ENCODE results near the gene SLC13A3. TPM values are rescaled to one million over a fixed set of nuclear protein-coding genes. Genes with fewer than 3 reads are reported as not detected.

The SLC13A3 gene
- total RNA-seq, 3 donors from 2014 or later (not counting 1 experiment from before 2014, with no cell fraction given) = 0.63 TPM; not detected in 1

- Mint-ChIP-seq H3K4me1 (peaks cover 0 to 6% of the 10 kb centered on the region in 2 donors), H3K27me3 (ENCODE audit: low read depth in 2 of 2) (peaks cover 0 to 4% of the 10 kb centered on the region in 2 donors), H3K9me3 (no peaks in the 10 kb centered on the region), H3K36me3 (no peaks in the 10 kb centered on the region), H3K4me3 (no peak overlapping the region), H3K27ac (no peak overlapping the region)
- no peak overlapping the region for H3K4me3 ChIP-seq (ENCODE audit: low read length)
- H3K27ac ChIP-seq (ENCODE audit: low read length) = no peak overlapping the region
- TF ChIP-seq, protein P1, sequence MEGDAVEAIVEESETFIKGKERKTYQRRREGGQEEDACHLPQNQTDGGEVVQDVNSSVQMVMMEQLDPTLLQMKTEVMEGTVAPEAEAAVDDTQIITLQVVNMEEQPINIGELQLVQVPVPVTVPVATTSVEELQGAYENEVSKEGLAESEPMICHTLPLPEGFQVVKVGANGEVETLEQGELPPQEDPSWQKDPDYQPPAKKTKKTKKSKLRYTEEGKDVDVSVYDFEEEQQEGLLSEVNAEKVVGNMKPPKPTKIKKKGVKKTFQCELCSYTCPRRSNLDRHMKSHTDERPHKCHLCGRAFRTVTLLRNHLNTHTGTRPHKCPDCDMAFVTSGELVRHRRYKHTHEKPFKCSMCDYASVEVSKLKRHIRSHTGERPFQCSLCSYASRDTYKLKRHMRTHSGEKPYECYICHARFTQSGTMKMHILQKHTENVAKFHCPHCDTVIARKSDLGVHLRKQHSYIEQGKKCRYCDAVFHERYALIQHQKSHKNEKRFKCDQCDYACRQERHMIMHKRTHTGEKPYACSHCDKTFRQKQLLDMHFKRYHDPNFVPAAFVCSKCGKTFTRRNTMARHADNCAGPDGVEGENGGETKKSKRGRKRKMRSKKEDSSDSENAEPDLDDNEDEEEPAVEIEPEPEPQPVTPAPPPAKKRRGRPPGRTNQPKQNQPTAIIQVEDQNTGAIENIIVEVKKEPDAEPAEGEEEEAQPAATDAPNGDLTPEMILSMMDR (IDR thresholded peaks at IDR 0.05) = no peak
- no peaks in the 10 kb centered on the region for H3K36me3 ChIP-seq (ENCODE audit: control insufficient read depth, insufficient read depth, low read length)
- intact Hi-C loops (cut with micrococcal nuclease) = no loop called here
- H3K9me3 ChIP-seq (ENCODE audit: control insufficient read depth, insufficient read depth, low read length) = no peaks in the 10 kb centered on the region
- no peak for DNase-seq
- H3K4me1 ChIP-seq (ENCODE audit: control insufficient read depth, insufficient read depth, low read length) = no peaks in the 10 kb centered on the region
- H3K27me3 ChIP-seq (ENCODE audit: control insufficient read depth, insufficient read depth, low read length) = no peaks in the 10 kb centered on the region
- ATAC-seq = no peak
These were observed 46.1 kb downstream of the SLC13A3 start for GRCh38 chr20:46605181-46605580.

DNA sequence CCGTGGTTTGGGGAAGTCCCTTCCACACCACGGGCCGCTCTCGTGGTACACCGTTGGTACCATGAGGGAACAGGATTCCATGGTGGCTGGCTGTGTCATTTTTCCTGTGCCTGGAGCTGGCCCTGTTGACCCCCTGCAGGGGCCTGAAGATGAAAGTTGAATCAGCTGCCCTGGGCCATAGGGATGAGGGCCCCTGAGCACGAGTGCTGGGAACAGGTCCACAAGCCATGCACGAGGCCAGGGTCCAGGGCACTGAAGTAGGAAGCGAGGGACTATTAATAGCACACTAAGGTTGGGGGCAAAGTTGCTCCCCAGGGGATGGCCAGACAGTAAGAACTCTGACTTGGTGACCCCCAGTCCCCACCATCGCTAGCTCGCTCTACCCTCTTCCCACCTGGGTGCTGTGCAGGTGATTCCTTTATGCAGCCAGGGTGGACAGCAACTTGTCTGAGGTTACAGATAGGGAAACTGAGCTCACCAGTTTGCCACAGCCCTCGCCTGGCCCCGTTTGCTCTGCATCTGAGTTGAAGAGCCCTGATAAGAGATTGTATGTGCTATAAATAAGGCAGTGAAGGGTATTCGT is 46.6 kb downstream of the SLC13A3 start:
- H3K27ac Mint-ChIP-seq = no peak overlapping the region
- H3K27me3 Mint-ChIP-seq (ENCODE audit: low read depth in 2 of 2) = peaks cover 0 to 4% of the 10 kb centered on the region in 2 donors
- H3K4me3 Mint-ChIP-seq = no peak overlapping the region
- H3K4me3 ChIP-seq (ENCODE audit: low read length) = no peak overlapping the region
- peaks cover 0 to 6% of the 10 kb centered on the region in 2 donors for H3K4me1 Mint-ChIP-seq
- TF ChIP-seq, protein P1 (IDR thresholded peaks at IDR 0.05) = no peak
- H3K9me3 Mint-ChIP-seq = no peaks in the 10 kb centered on the region
- ATAC-seq = no peak
- intact Hi-C loops (cut with micrococcal nuclease) = no loop called here
- H3K36me3 ChIP-seq (ENCODE audit: control insufficient read depth, insufficient read depth, low read length) = no peaks in the 10 kb centered on the region
- no peaks in the 10 kb centered on the region for H3K4me1 ChIP-seq (ENCODE audit: control insufficient read depth, insufficient read depth, low read length)
- no peak for DNase-seq
- H3K36me3 Mint-ChIP-seq = no peaks in the 10 kb centered on the region
- WGBS (ENCODE audit: insufficient coverage) = 86% methylated on average over 12 of the region's 13 CpGs
- no peak overlapping the region for H3K27ac ChIP-seq (ENCODE audit: low read length)
- no peaks in the 10 kb centered on the region for H3K27me3 ChIP-seq (ENCODE audit: control insufficient read depth, insufficient read depth, low read length)
- H3K9me3 ChIP-seq (ENCODE audit: control insufficient read depth, insufficient read depth, low read length) = no peaks in the 10 kb centered on the region

DNA sequence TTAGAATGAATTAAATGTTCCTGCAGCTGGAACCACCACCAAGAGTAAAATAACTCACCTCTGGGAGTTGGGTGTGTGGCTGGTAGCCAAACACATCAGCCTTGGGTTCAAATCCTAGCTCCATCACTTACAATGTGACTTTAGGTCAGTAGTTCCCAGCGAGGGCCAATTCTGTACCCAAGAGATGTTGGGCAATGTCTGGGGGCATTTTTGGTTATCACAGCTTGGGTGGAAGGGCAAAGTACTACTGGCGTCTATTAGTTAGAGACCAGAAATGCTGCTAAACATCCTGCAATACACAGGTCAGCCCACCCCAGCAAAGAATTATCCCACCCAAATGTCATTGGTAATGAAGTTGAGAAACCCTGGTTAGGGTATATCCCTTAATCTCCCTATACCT is 48.8 kb downstream of the SLC13A3 start:
- Mint-ChIP-seq H3K36me3 (no peaks in the 10 kb centered on the region), H3K27me3 (ENCODE audit: low read depth in 2 of 2) (peaks cover 4 to 7% of the 10 kb centered on the region in 2 donors), H3K27ac (no peak overlapping the region), H3K9me3 (no peaks in the 10 kb centered on the region), H3K4me1 (peaks cover 0 to 6% of the 10 kb centered on the region in 2 donors), H3K4me3 (no peak overlapping the region)
- H3K4me1 ChIP-seq (ENCODE audit: control insufficient read depth, insufficient read depth, low read length) = no peaks in the 10 kb centered on the region
- TF ChIP-seq, protein P1 (IDR thresholded peaks at IDR 0.05) = no peak
- no peaks in the 10 kb centered on the region for H3K27me3 ChIP-seq (ENCODE audit: control insufficient read depth, insufficient read depth, low read length)
- H3K27ac ChIP-seq (ENCODE audit: low read length) = no peak overlapping the region
- no peak for ATAC-seq
- WGBS (ENCODE audit: insufficient coverage) = 63% methylated on average over 1 of the region's 2 CpGs
- no peak overlapping the region for H3K4me3 ChIP-seq (ENCODE audit: low read length)
- DNase-seq = no peak
- intact Hi-C loops (cut with micrococcal nuclease) = no loop called here
- no peaks in the 10 kb centered on the region for H3K36me3 ChIP-seq (ENCODE audit: control insufficient read depth, insufficient read depth, low read length)
- no peaks in the 10 kb centered on the region for H3K9me3 ChIP-seq (ENCODE audit: control insufficient read depth, insufficient read depth, low read length)

DNA sequence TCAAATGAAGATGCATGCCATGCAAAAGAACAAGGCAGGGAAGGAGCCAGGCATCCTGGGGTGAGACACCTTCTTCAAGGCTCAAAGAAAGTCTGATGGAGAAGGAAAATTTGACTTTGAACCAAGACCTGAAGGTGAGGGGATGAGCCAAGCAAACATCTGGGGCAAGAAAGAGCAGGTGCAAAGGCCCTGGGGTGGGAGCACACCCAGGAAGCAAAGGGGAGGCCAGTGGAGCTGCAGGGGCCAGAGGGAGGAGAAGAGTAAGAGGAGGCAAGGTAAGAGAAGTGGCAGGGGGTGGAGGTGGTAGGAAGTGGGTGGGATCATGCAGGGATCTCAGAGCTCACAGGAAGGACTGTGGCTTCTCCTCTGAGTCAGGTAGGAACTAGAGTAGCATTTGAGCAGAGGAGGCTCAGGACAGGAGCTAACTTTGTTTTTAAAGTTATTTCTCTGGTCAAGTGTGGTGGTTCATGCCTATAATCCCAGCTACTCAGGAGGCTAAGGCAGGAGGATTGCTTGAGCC is 49.6 kb downstream of the SLC13A3 start:
- no peaks in the 10 kb centered on the region for H3K9me3 Mint-ChIP-seq
- no peak overlapping the region for H3K27ac Mint-ChIP-seq
- H3K27me3 Mint-ChIP-seq (ENCODE audit: low read depth in 2 of 2) = peaks cover 4 to 7% of the 10 kb centered on the region in 2 donors
- intact Hi-C loops (cut with micrococcal nuclease) = no loop called here
- no peak overlapping the region for H3K4me3 Mint-ChIP-seq
- TF ChIP-seq, protein P1 (IDR thresholded peaks at IDR 0.05) = no peak
- H3K4me3 ChIP-seq (ENCODE audit: low read length) = no peak overlapping the region
- no peaks in the 10 kb centered on the region for H3K4me1 ChIP-seq (ENCODE audit: control insufficient read depth, insufficient read depth, low read length)
- ATAC-seq = no peak
- peaks cover 0 to 6% of the 10 kb centered on the region in 2 donors for H3K4me1 Mint-ChIP-seq
- H3K27me3 ChIP-seq (ENCODE audit: control insufficient read depth, insufficient read depth, low read length) = no peaks in the 10 kb centered on the region
- H3K36me3 ChIP-seq (ENCODE audit: control insufficient read depth, insufficient read depth, low read length) = no peaks in the 10 kb centered on the region
- no peak for DNase-seq
- H3K27ac ChIP-seq (ENCODE audit: low read length) = no peak overlapping the region
- H3K9me3 ChIP-seq (ENCODE audit: control insufficient read depth, insufficient read depth, low read length) = no peaks in the 10 kb centered on the region
- H3K36me3 Mint-ChIP-seq = no peaks in the 10 kb centered on the region

Measured in natural killer cell (primary cell).